NCI-H2107 treated with DMSO at 0.1 percent for 48 hours (cell line): ENCODE data around the gene SLC2A6.

ENCODE experiments used
- DNase-seq: peaks from one replicate; lab custom pipeline; 2025; ENCODE audit not compliant: unreplicated experiment; lab: John Stamatoyannopoulos, UW

SLC2A6 gene

DNA sequence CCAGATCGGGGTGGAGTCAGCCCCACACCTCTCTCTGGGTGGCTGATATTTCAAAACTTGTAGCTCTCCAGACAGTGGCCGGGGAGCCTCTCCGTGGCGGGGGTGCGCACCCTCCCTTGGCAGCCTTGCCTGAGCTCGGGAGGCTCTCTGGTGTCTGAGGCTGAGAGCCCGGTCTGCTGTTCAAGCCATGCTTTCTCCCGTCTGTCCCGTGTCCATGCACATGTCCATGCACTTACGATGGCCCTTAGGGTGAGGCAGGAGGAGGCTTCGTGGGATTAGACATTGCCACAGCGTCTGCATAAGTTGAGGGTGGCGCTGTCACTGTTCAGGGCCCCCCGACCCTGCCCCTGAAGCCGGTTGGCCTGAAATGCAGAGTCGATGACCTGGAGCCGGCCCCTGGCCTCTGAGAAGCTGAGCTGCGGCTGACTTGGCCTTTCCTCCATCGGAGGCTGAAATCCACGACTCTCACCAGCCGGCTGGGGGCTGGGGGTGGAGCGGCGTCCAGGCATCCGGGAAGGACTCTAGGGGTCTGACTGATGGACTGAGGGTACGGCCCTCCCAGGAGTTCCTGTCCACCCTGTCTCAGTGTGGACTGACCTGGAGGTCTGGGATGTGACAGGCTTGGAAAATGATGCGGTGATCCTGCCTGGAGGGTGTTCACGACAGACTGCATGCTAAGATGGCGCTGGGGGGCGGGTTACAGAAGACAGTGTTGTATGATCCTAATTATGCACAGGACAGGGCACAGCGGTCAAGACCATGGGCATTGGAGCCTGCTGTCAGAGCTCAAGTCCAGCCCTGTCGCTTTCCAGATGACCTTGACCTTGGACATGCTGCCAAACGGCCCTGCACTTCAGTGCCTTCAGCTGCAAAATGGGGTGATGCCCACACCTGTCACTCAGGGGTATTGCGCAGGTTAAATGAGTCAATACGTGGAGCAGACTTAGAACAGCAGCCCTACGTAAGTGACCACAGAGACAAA, 18.3 kb upstream of the SLC2A6 start:
- no peak for DNase-seq

DNA sequence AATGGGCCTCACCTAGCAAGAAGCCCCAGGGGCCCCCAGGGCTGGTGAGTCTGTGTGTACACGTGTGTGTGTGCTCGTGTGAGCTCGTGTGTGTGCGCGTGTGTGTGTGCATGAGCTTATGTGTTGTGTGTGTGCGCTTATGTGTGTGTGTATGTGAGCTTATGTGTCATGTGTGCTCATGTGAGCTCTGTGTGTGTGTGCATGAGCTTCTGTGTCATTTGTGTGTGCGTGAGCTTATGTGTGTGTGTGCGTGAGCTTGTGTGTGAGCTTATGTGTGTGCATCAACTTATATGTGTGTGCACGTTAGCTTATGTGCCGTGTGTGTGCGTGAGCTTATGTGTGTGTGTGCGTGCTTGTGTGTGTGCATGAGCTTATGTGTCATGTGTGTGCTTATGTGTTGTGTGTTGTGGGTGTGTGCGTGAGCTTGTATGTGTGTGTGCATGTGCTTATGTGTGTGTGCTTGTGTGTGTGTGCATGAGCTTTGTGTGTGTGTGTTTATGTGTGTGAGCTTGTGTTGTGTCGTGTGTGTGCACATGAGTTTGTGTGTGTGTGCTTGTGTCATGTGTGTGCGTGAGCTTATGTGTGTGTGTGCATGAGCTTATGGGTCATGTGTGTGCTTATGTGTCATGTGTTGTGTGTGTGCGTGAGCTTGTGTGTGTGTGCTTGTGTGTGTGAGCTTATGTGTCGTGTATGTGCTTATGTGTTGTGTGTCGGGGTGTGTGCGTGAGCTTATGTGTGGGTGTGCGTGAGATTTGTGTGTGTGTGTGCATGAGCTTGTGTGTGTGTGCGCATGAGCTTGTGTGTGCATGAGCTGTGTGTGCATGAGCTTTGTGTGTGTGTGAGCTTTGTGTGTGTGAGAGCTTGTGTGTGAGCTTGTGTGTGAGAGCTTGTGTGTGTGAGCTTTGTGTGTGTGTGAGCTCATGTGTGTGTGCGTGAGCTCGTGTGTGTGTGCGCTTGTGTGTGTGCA, 16.7 kb upstream of the SLC2A6 start:
- no peak for DNase-seq

DNA sequence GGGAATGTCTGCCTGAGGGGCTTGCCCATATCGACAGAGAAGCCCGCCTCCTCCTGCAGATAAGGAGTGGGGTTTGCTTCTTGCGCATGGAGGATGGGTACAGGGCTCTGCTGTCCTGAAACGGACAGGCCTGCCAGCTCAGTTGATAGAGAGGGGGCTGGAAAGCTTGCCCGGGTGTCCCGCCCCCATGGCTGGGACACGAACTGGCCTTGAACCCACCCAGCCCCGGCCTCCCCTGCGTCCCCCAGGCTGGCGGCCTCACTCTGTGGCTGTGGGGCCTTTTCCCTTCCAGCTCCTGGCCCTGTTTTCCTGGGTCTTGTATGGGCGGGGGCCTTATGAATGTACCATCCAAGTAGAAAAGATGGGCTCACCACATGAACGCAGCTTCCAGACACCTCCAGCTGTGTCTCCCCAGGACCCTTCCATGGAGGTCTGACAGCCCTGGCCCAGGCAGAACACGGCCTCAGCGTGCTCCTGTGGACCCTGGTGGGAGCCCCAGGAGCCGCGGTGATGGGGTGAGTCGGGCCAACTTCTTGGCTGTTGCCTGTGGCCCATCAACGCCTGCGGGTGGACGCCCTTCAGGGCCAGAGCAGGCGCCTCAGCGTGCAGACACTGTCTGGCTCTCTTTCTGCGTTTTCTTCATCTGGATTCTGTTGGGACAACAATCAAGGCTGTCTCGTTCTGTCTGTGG, 15.9 kb upstream of the SLC2A6 start:
- DNase-seq: no peak

DNA sequence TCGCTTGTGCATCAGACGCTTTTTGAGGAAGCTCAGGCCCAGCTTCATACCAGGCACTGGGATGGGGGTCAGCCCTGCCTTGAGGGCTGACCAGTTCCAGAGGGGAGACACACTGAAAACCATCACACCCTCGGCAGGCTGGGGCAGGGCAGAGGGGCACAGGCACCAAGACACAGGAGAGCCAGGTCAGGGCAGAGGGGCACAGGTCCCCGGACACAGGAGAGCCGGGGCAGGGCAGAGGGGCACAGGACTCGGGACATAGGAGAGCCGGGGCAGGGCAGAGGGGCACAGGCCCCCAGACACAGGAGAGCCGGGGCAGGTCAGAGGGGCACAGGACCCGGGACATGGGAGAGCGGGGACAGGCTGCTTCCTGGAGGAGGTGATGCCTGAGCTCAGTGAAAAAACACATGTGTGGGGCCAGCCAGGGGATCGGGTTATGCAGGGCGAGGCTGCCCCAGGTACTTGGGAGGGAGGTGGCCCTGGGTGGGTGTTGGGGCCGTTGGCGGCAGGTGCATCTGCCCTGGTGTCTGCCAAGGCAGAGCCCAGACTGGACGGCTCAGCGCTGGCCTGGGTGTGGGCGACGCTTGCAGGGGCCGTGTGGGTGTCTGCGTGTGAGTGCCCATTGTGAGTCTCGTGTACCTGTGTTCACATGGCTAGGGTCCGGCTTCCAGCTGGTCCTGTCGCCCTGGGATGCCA, 15.1 kb upstream of the SLC2A6 start:
- DNase-seq: no peak

DNA sequence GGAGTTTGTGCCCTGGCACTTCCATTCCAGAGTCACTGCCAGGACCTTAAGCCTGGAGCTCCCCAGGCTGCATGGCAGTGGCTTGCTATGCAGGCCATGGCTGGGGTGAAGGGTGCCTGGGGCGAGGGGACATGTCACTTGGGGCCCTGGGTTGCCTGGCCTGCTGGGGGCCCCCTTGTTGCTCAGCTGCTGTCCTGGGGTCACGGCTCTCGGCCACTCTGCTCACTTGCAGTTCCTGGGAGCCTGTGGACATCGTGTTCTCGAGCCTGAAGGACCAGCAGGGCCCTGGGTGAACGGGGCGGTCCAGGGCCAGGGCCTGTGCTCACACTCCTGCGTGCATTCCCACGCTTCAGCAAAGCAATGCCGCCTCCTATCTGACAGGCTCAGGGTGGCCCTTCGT, 14.5 kb upstream of the SLC2A6 start:
- no peak for DNase-seq

DNA sequence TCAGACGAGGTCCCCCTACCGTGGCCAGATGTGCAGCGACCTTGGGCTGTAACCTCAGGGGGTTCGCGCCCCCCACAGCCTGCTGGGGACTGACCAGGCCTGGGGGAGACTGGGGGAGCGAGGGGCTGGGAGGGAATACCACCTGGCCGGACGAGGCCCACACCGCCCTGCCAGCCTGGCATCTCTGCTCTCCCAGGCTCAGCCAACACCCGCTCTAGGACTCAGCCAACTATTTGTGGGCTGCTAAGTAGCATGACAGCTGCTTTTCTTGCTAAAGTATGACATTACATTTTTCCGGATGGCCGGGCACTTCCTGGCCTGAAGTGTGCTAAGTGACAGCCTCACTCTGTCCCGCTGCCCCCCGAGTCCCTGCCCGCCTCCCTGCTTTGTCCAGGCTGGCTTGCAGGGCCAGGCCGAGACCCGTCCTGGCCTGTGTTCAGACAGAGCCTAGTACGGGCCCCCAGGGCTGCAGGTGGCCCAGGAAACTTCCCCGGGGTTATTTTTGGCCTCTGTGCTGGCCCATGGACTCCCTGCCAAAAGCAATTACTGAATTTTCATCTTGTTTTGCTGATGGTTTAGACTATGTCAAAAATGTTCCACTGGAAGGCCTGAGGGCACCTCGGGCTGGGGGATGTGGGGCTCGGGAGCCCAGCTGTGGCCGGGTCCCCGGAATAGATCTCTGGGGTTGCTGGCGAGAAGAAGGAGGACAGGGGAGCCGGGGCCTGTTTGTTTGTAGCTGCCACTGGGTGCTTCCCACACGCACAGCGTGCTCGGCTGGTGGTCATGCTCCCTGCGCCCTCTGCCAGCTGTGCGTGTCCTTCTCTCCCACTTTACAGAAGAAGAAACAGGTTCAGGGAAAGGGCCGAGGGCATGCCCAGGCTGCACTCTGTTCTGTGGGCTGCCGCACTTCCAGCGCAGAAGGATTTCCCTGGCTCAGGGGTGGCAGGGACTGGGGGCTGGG, 13.4 kb upstream of the SLC2A6 start:
- no peak for DNase-seq

DNA sequence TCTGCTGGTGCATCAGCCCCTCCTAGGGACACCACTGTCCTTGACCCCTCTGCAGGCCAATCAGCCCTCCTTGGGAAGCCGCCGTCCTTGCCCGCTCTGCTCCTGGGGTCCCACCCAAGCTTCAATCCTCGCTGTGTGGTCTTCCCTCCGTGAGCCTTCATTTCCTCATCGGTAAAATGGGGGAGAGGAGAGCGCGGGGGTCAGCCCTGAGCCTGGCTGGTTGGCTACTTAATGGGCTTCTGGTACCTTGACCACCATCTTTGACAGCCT, 12.7 kb upstream of the SLC2A6 start:
- DNase-seq: no peak

DNA sequence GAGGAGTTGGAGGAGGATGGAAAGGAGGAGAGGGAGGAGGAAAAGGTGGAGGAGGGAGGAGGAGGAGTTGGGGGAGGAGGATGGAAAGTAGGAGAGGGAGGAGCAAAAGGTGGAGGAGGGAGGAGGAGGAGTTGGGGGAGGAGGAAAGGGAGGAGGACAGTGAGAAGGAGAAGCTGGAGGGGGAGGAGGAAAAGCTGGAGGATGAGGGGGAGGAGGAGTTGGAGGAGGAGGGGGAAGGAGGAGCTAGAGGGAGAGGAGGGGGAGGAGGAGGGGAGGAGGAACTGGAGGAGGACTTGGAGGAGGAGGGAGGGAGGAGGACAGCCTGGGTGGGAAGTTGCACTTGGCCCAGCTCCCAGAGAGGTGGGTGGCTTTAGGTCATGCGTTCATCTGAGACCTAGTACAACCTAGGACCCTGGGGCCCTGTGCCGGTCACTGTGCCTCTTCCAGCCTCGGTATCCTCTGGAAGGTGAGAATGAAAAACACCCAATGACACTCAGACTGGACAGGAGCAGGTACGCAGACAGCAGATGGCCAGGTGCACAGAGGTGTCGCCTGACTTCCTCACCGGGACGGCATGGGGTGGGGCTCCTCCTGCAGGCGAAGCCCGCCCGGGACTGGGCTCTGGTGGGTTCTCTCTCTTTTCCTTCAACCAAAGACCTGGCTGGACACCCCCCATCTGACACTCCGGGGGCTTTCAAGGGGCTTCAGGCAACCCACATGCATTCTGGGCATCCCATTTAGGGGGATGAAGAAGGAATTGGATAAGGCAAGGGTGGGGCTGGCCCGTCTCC, 12.2 kb upstream of the SLC2A6 start:
- no peak for DNase-seq

DNA sequence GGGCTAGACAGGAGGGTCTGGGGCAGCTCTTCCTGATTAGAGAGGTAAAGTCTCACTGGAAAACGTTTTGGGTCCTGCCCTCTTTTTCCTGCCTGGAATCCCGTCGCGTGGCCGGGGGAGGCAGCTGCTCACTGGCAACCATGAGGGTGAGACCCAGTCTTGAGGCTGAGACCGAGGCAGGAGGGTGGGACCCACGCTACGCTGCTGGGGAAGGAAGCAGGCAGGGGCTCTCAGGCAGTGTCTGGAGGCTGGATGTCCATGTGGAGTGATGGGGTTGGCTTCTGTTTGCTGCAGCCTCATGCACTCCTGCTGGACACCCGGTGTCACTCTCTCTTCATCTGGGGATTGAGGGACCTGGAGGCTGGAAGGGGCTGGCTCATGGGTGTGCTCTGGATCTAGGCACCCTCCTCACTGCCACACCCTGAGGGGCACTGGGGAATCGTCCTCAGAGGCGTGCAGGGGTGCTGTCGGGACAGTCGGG, 11.3 kb upstream of the SLC2A6 start:
- DNase-seq: no peak

DNA sequence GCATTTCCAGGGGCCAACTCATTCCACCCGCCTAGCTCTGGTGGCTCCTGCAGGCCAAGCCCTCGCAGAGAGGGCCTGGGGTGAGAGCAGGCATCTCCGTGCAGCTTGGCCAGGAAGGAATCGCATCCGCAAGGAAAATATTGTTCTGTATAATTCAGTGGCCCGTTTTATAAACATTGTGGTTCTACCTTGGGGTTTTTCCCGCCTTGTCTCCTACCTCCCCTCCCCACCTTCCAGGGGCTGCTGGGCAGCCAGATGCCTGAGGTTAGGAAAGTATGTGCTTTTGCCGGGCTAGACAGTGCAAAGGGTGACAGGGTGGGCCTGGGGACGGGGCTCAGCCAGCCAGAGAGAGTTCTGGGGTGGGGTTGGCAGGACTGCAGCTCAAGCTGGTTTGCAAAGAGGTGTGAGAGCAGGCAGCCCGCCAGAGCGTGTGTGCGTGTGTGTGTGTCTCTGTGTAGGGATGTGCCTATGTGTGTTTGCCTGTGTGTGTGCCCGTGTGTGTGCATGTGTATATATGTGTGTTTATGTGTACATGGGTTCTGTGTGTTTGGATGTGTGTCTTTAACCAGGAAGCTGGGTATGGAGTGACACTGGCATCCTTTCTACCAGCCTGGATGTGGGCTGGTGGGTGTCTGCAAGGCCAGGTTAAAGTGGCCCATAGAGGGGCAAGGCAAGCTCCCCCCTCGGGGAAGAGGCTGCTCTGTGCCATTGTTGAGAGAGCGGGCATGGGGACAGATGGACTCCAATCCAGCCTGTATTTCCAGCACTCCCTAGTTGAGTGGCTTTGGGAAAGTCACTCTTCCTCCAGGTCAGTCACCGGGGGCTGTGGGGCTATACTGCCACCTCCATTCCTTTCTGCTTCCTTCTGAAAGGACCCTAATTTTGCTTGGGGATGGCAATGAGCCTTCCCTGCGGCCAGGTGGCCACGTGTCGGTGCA, 10.6 kb upstream of the SLC2A6 start:
- no peak for DNase-seq

DNA sequence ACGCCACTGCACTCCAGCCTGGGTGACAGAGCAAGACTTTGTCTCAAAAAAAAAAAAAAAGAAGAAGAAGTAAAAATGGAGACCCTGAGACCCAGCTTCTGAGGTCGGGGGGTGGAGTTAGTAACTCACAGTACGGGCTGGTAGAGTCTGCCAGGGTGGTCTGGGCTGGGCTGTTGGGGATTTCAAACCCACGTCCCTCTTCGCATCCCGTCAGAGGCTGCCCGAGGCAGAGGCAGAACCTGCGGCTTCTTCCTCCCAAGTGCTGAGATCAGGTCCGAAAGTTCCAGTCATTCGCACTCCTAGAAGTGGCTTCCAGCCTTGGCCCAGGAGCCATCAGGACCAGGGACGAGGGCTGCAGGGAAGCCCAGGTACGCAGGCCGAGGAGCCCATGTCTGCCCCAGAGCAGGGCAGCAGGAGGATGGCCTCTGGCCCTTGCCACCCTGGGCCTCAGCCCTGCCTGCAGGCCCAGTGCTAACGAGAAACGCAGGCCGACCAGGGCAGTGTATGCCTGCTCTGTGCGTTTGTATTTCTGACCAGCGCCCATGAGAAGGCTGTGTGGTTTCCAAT, 9.9 kb upstream of the SLC2A6 start:
- DNase-seq: no peak

DNA sequence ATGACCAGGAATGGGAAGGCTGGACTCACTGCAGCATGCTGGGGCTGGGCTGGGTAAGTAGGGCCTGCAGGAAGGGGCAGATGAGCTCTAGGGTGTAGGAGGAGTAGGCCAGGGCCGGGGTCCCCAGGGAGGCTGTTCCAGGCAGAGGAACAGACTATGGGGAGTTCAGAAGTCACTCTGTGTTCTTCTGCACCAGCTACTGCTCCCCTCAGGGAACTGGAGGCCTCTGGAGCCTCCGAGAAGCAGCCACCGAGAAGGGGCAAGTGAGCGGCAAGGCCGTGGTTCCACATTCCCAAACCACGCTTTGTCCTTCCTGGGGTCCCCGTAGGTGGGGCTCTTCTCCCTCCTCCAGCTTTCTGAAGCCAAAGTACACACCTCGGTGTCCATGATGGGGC, 8.4 kb upstream of the SLC2A6 start:
- no peak for DNase-seq

DNA sequence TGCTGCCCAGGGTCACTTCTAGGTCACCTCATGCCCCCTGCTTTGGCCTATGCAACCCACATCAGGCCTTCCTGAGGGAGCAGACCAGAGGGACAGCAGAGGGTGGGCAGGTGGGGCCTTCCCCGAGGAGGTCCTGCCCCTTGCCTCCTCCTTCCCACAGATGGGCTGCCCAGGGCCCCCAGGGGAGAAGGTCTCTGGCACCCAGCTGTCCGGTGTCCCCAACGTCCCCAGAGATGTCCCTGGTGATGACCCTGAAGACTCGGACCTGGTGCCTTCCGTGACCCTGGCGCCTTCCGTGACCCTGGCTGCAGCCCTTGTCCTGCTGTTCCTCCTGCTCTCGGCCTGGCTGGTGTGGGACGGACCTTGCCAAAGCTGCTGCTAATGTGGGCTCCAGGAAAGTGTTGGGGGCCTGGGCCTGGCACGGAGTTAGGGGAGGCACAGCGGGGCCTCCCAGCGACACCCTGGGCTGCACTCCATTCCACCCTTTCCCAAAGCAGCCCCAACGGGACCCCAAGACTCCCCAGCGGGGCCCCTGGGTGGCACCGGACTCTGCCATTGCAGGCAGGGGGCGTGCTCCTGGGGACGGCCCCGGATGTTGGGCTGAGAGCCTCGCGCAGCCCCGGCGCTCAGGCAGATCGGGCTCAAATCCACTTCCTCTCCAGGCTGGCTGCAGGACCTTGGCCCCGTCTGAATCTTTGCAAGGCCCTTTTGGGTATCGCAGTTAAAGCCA, 6.8 kb upstream of the SLC2A6 start:
- DNase-seq: no peak

DNA sequence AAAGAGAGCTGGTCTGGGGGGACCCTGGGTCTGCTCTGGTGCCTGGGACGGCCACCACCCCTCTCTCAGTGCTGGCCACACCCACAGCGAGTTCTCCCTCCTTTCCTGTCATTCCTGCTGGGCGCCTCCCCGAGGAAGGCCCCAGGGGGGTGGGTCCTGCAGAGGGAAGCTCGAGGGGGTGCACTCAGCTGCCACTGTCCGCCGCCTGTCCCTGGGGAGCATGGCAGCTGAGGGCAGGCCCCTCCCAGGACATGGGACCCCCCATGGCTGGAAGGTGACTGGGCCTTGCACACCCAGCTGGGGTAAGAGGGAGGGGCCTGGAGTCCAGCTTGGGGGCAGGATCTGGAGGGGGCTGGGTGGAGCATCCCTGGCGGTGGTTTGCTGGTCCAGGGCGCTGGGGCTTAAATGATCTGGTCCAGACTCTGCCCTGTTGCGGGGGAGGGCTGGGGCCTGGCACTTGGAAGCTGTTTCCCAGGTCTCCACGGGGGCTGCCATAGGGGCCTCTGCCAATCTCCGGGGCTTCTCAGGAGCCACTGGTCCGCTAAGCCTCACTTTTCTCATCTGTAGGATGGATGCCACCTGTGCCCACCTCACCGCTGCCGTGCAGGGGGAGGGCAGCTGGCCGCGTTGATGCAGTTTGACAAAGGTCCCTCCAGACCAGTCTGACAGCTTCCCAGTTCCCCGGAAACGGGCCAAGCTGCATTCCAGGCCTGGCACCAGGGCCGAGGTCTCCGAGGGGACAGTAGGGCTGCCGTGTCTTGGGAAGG, 6.0 kb upstream of the SLC2A6 start:
- no peak for DNase-seq

DNA sequence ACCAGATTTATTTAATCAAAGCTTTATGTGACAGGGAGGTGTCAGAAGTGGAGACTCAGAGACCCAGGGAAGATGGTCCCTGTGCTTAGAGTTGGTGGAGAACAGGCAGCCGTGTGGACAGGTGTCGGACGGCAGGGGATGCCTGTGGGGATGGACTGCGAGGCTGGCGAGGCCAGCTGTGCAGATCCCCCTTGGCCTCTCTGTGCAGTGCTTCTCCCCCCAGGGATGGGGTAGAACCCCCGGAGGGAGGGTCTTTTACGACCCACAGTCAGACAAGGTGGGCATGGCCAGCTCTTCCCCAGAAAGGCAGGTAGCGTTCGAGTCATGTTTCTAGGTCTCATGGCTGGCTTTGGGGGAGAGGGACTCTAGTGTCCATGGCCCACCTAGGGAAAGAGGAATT, 4.7 kb upstream of the SLC2A6 start:
- DNase-seq: no peak
